ENCODE results near the gene HOXC4. TPM values are rescaled to one million over a fixed set of nuclear protein-coding genes. Genes with fewer than 3 reads are reported as not detected.

Gene HOXC4
- total and polyA plus RNA-seq, 4 donors = 0.02 TPM; not detected in 3

- no peak overlapping the region for H3K4me3 ChIP-seq (ENCODE audit: low read depth in 1 of 3, low read length in 3 of 3)
- H3K27ac ChIP-seq (ENCODE audit: low read depth in 1 of 2, low read length in 2 of 2) = no peak overlapping the region
- peaks cover 0 to 14% (median 2%) of the 10 kb centered on the region in 4 donors for H3K4me1 ChIP-seq (ENCODE audit: control insufficient read depth in 4 of 4, insufficient read depth in 4 of 4, low read length in 3 of 4)
- TF ChIP-seq FOXA1 (IDR thresholded peaks at IDR 0.05) (no peak), GABPA (IDR thresholded peaks at IDR 0.05 in 1 of 2, conservative IDR thresholded peaks at IDR 0.05 in 1 of 2) (no peak), FOXA2 (IDR thresholded peaks at IDR 0.05) (no peak), REST (IDR thresholded peaks at IDR 0.05) (no peak), JUND (IDR thresholded peaks at IDR 0.05) (no peak), NR2F2 (IDR thresholded peaks at IDR 0.05) (no peak), TAF1 (conservative IDR thresholded peaks at IDR 0.05) (no peak), CTCF (IDR thresholded peaks at IDR 0.05; ENCODE audit: low read depth, low read length, missing input control) (no peak), ATF3 (IDR thresholded peaks at IDR 0.05) (no peak), YY1 (IDR thresholded peaks at IDR 0.05) (no peak), HNF4A (conservative IDR thresholded peaks at IDR 0.05) (no peak), SP1 (IDR thresholded peaks at IDR 0.05) (no peak), MAX (IDR thresholded peaks at IDR 0.05) (no peak), RAD21 (IDR thresholded peaks at IDR 0.05) (no peak), HNF4G (IDR thresholded peaks at IDR 0.05) (no peak), ZBTB33 (IDR thresholded peaks at IDR 0.05) (no peak), RXRA (IDR thresholded peaks at IDR 0.05) (no peak), EGR1 (IDR thresholded peaks at IDR 0.05; ENCODE audit: low read depth in 2 of 2) (no peak)
- no peak overlapping the region for H3K9ac ChIP-seq (ENCODE audit: low read depth in 1 of 2, low read length in 2 of 2)
- H3K9me3 ChIP-seq (ENCODE audit: control insufficient read depth in 4 of 4, low read length in 3 of 4) = peaks cover 0 to 3% (median 0%) of the 10 kb centered on the region in 4 donors
- no peaks in the 10 kb centered on the region for H3K36me3 ChIP-seq (ENCODE audit: control insufficient read depth in 4 of 4, insufficient read depth in 3 of 4, low read depth in 1 of 4, low read length in 3 of 4)
- WGBS = 72% methylated on average over 6 of the region's 6 CpGs
- DNase-seq (ENCODE audit: low spot score) = no peak
- H3K27me3 ChIP-seq (ENCODE audit: control insufficient read depth in 4 of 4, insufficient read depth in 4 of 4, low read length in 3 of 4) = peaks cover 8 to 37% (median 14%) of the 10 kb centered on the region in 4 donors
Observed at GRCh38 chr12:54035568-54036264, 17.9 kb upstream of the HOXC4 start.
